ENCODE data around the gene SEC63.
"Not testable (repeated sequence)": the region's sequence is repeated elsewhere in the genome, so short reads cannot be mapped to it uniquely, and the experiment has no call there.

DNA sequence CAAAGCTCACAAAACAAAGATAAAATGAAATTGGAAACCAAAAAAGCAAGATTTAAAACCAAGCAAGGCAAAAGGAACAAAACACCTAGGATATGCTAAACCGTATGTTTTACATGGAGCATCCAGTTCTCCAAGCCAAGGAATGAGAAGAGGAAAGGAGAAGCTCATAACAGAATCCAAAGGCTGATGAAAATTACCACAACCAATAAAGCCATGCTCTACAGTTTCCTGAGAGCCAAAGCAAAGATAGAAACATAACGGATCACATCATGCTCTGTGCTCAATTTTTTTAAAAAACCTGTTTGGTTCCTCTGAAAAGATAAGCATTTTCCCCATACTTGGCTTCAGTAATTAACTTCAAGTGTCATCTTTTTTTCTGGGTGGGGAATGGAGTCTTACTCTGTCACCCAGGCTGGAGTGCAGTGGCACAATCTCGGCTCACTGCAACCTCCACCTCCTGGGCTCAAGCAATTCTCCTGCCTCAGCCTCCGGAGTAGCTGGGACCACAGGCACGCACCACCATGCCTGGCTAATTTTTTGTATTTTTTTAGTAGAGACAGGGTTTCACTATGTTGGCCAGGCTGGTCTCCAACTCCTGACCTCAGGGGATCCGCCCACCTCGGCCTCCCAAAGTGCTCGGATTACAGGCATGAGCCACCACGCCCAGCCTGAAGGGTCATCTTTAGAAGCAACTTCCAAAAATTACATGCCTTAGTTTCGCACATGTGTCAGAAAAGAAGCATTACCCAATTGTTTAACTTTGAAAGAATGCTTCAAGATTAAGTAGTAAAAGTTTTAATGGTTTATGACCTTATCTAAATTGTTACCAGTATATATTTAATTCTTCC is 31.1 kb downstream of the SEC63 start:
- TF ChIP-seq, protein P1, sequence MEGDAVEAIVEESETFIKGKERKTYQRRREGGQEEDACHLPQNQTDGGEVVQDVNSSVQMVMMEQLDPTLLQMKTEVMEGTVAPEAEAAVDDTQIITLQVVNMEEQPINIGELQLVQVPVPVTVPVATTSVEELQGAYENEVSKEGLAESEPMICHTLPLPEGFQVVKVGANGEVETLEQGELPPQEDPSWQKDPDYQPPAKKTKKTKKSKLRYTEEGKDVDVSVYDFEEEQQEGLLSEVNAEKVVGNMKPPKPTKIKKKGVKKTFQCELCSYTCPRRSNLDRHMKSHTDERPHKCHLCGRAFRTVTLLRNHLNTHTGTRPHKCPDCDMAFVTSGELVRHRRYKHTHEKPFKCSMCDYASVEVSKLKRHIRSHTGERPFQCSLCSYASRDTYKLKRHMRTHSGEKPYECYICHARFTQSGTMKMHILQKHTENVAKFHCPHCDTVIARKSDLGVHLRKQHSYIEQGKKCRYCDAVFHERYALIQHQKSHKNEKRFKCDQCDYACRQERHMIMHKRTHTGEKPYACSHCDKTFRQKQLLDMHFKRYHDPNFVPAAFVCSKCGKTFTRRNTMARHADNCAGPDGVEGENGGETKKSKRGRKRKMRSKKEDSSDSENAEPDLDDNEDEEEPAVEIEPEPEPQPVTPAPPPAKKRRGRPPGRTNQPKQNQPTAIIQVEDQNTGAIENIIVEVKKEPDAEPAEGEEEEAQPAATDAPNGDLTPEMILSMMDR (IDR thresholded peaks at IDR 0.05 in 4 of 5, conservative IDR thresholded peaks at IDR 0.05 in 1 of 5), result not testable (repeated sequence)
- TF ChIP-seq POLR2A (IDR thresholded peaks at IDR 0.05), result not testable (repeated sequence)

All from gastrocnemius medialis (tissue), 4 donors.